Stomach (tissue), 4 donors: ENCODE measurements around the gene CPB1.

ENCODE experiments used
- EP300 ChIP-seq: sonication (generic); formaldehyde crosslinking; IDR thresholded peaks from one replicate; pipeline ENCODE4 v1.6.1; 2017; ENCODE audit warnings: antibody characterized with exemption
- POLR2A ChIP-seq, 4 donors: fragments of 450-650 bp; IDR thresholded peaks; one replicate each; pipeline ENCODE4 v1.6.1; 2016; ENCODE audit warnings: antibody characterized with exemption in 4 of 4, control low read depth in 2 of 4, mild to moderate bottlenecking in 1 of 4, moderate library complexity in 1 of 4
- POLR2AphosphoS5 ChIP-seq, 3 donors: sonication (generic); formaldehyde crosslinking; IDR thresholded peaks; one replicate each; pipeline ENCODE4 v1.6.1; 2016; ENCODE audit warnings: antibody characterized with exemption in 3 of 3
- TF ChIP-seq, protein P1 (sequence below), 7 experiments: fragments of 450-650 bp in 4 of 7; fragments of 200-600 bp in 3 of 7; sonication (generic) in 3 of 7; IDR thresholded peaks; one replicate each; pipeline ENCODE4 v1.5.1; 2016 to 2019; ENCODE audit warnings: antibody characterized with exemption in 7 of 7, control low read depth in 2 of 7, mild to moderate bottlenecking in 1 of 7

DNA sequence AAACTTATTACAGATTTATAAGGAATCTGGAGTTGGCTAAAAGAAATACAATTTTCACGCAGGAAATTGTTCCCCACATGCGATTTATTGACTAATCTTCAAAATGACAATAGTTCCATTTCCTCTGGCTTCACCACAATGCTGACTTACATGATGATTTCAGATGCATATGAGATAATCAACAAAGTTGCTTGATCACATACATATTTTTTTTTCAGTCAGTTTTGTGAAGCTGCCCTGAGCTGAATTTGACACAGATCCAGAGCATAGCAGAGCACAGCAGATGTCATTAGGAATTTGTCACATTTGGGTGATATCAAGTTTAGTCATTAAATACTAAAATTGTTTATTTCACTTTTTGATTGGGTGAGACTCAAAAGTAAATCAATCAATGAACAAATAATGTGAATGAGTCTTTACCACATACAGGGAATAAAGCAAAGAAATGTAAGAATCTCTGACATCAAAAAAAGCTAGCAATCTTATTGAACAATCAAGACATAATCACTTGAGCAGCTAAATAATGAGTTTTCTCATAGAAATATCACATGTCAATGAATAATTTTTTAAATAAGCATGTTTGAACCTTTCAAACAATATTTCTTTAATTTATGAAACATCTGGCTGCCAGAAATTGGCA lies 18.3 kb downstream of the CPB1 start:
- TF ChIP-seq, protein P1, sequence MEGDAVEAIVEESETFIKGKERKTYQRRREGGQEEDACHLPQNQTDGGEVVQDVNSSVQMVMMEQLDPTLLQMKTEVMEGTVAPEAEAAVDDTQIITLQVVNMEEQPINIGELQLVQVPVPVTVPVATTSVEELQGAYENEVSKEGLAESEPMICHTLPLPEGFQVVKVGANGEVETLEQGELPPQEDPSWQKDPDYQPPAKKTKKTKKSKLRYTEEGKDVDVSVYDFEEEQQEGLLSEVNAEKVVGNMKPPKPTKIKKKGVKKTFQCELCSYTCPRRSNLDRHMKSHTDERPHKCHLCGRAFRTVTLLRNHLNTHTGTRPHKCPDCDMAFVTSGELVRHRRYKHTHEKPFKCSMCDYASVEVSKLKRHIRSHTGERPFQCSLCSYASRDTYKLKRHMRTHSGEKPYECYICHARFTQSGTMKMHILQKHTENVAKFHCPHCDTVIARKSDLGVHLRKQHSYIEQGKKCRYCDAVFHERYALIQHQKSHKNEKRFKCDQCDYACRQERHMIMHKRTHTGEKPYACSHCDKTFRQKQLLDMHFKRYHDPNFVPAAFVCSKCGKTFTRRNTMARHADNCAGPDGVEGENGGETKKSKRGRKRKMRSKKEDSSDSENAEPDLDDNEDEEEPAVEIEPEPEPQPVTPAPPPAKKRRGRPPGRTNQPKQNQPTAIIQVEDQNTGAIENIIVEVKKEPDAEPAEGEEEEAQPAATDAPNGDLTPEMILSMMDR (IDR thresholded peaks at IDR 0.05), result no peak
- no peak for TF ChIP-seq POLR2A (IDR thresholded peaks at IDR 0.05)
- TF ChIP-seq EP300, result no peak
- TF ChIP-seq POLR2AphosphoS5 (IDR thresholded peaks at IDR 0.05), result no peak
